ACC112 (cell line): ENCODE results near the gene CCDC24.

Experiments used
- H2AFZ ChIP-seq: fragments of 200-600 bp; sonication (generic); one replicate; pipeline ENCODE4 v1.6.0; 2017; ENCODE audit warnings: antibody characterized with exemption, low read length; ENCODE audit not compliant: unreplicated experiment
- H3K27ac ChIP-seq: fragments of 200-600 bp; sonication (generic); 2 replicates; pipeline ENCODE4 v1.5.1; 2014; ENCODE audit warnings: low read depth, mild to moderate bottlenecking, antibody characterized with exemption, low read length, moderate library complexity
- H3K27me3 ChIP-seq: fragments of 200-600 bp; sonication (generic); 2 replicates; pipeline ENCODE4 v1.6.1; 2014; ENCODE audit warnings: mild to moderate bottlenecking, antibody characterized with exemption, low read length, moderate library complexity, mixed read lengths; ENCODE audit not compliant: insufficient read depth
- H3K36me3 ChIP-seq: fragments of 200-600 bp; sonication (generic); 2 replicates; pipeline ENCODE4 v1.6.1; 2016; ENCODE audit warnings: mild to moderate bottlenecking, antibody characterized with exemption, low read length, moderate library complexity, mixed read lengths; ENCODE audit not compliant: insufficient read depth
- H3K4me1 ChIP-seq: fragments of 200-600 bp; sonication (generic); one replicate; pipeline ENCODE4 v1.6.1; 2016; ENCODE audit warnings: low read length, mixed read lengths; ENCODE audit not compliant: insufficient read depth, unreplicated experiment, control insufficient read depth
- H3K4me3 ChIP-seq: fragments of 200-600 bp; sonication (generic); 2 replicates; pipeline ENCODE4 v1.5.1; 2014; ENCODE audit warnings: mild to moderate bottlenecking, low read depth, low read length
- H3K79me2 ChIP-seq: fragments of 200-600 bp; sonication (generic); one replicate; pipeline ENCODE4 v1.6.0; 2016; ENCODE audit warnings: low read length; ENCODE audit not compliant: control insufficient read depth, unreplicated experiment, insufficient read depth

Gene CCDC24

DNA sequence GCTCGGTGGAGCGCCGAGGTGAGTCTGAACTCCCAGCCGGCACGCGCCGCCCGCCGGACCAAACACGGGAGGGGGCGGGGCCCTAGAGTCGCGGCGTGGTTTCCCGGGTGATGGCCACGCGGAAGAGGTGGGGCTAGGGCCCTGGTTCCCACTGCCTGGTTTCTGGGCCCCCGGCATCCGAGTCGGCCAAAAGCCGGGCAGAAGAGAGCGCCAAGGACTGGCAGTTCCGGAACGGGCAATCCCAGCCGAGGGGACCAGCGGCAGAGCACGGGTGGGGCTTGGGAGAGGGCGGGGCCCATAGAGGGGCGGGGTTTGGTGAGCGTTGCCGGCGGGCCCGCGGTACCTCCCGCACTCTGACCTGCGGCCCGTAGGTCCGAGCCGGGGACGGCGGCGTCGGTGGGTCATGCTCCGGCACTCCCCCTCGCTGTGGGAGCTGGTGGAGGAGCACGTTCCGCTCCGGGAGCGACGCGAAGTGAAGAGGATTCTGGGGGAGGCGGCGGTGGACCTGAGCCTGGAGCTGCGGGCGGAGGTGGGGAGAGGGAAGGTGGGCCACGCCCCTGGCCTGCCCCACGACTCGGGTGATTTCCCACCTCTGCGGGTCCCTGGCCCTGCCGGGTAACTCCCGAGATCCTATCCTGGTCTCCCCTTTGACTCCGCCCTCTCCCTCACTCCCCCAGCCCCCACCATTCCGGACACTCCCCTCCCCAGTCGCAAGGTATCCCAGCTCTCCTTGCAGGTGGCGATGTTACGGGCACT is at the start of gene CCDC24:
TSS of gene CCDC24 (plus strand) at position 124 of the 756 bp plus-strand sequence. CDS start at position 404, 280 bp downstream.
- H2AFZ ChIP-seq, result peak within 1 kb of the TSS; percentile 24

DNA sequence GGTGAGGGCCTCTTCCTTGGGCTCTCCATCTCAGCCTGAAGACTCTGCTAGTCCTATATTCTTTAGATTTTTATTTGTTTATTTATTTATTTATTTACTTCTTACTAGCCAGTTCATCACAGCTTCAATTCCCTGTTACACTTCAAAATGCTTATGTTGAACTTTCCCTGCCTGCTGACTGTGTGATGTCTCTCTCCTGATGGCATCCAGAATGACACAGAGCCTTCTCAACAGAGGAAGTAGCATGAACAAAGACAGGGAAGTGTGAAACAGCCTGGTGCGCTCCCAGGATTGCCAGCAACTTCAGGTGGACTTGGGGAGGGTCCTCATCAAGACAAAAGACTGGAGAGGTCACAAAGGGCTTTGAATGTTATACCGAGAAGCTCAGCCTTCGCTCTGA is 49.0 kb upstream of the CCDC24 start:
- Histone ChIP-seq H3K27ac (no peak overlapping the region), H3K36me3 (no peaks in the 10 kb centered on the region), H2AFZ (no peak overlapping the region), H3K4me1 (peaks cover 5% of the 10 kb centered on the region), H3K27me3 (no peaks in the 10 kb centered on the region), H3K4me3 (no peak overlapping the region), H3K79me2 (peaks cover 6% of the 10 kb centered on the region)

More for the DNA sequence above, at the start of gene CCDC24:
- Histone ChIP-seq H3K4me3 (peak within 1 kb of the TSS; percentile 80), H3K27ac (peak within 1 kb of the TSS; percentile 42; the same call in 1 of the 2 replicates), H3K27me3 (no peaks in the 10 kb centered on the region), H3K4me1 (peaks cover 7% of the 10 kb centered on the region), H3K79me2 (no peaks in the 10 kb centered on the region), H3K36me3 (no peaks in the 10 kb centered on the region)

DNA sequence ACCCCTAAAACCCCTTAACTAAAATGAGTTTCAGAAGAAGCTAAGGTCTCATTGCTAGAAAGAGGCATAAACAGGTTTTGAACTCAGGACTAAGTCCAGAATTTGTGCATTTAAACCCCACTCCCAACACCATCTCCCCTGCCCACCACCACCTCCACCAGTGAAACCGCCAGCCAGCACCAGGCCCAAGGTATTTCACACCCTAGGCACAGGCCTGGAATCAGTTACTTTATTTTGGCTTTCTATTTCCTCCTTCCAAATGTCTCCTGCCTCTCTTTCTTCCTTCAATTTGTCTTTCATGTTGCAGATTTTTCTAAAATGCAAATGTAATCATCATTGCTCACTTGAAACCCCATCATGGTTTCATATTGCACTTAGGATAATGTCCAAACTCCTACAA is 46.5 kb upstream of the CCDC24 start:
- Histone ChIP-seq H3K4me3 (no peak overlapping the region), H3K27me3 (no peaks in the 10 kb centered on the region), H3K27ac (no peak overlapping the region), H3K36me3 (no peaks in the 10 kb centered on the region; the same call in 1 of the 2 replicates), H3K79me2 (peaks cover 20% of the 10 kb centered on the region), H3K4me1 (peaks cover 15% of the 10 kb centered on the region), H2AFZ (no peak overlapping the region)

DNA sequence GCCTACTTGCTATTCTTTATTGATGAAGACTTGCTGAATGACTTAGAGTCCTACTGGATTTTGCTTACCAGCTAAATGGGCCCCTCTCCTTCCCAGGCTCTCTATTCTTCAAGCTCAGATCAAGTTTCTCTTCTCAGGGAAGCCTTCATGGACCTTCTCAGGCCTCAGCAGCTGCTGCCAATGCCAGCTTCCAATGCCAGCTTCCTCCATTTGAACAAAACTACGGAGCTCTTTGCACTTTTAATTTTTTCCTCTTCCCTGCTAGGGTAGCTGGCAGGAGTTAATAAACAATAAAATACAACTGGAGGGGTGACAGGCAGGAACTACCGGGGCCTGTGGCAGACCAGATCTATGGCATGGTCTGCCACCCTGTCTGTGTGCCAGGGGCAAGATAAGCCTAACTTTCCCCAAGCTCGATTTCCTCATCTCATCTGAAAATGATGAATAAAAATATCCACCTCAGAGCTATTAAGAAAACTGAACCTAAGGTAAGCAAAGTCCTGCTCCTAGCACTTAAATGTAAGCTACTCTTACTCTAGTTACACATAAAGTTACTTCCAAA is 45.6 kb upstream of the CCDC24 start:
- Histone ChIP-seq H3K27me3 (no peaks in the 10 kb centered on the region), H3K79me2 (peaks cover 20% of the 10 kb centered on the region), H3K36me3 (no peaks in the 10 kb centered on the region; the same call in 1 of the 2 replicates), H3K4me3 (peak overlapping the region; percentile 82), H2AFZ (peak overlapping the region; percentile 61), H3K27ac (no peak overlapping the region), H3K4me1 (peaks cover 15% of the 10 kb centered on the region)

DNA sequence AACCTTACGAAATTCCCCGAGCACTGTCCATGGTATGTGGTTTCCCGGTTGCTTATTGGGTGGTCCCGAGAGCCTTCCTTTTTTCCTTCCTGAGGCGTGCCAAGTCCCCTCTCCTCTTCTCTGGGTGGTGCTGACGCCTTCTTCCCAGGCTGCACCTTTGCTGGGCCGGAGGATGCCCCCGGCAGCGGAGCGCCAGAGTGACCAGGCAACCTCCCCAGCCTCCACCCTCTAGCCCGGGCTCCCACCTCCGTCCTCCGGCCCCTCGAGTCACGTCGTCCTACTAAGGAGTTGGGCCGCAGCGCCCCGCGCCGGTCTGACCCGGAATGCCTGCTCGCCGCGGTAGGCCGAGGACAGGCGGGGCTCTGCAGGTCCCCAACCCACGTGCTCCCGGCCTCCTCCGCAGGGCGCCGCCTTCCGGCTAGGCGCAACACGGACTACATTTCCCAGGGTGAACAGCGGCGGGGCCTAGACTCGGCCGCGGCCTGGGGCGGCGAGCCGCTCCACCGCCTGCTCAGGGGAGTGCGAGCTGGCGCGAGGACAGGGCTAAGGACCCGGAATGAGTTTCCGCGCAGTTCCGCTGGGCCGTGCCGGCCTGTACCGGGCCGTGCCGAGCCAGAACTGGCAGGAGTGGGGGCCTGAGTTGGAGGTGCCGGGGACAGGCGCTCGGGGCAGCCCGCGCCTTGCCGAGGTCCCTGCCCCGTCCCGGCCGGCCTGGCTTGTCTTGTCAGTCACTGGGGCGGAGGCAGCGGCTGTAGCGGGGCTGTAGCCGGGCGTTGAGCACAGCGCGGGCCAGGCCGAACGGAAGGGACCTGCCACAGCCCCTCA is 45.0 kb upstream of the CCDC24 start, which contains the start of gene IPO13:
TSS of gene IPO13 (plus strand) at position 715 of the 825 bp plus-strand sequence. CDS start 651 bp downstream, outside the sequence.
- peaks cover 19% of the 10 kb centered on the region for H3K4me1 ChIP-seq
- H3K4me3 ChIP-seq, result peak within 1 kb of the TSS; percentile 82
- H3K79me2 ChIP-seq, result peaks cover 25% of the 10 kb centered on the region
- no peaks in the 10 kb centered on the region for H3K27me3 ChIP-seq
- H3K27ac ChIP-seq, result peak within 1 kb of the TSS; percentile 86
- H2AFZ ChIP-seq, result peak within 1 kb of the TSS; percentile 61
- no peaks in the 10 kb centered on the region; the same call in 1 of the 2 replicates for H3K36me3 ChIP-seq

DNA sequence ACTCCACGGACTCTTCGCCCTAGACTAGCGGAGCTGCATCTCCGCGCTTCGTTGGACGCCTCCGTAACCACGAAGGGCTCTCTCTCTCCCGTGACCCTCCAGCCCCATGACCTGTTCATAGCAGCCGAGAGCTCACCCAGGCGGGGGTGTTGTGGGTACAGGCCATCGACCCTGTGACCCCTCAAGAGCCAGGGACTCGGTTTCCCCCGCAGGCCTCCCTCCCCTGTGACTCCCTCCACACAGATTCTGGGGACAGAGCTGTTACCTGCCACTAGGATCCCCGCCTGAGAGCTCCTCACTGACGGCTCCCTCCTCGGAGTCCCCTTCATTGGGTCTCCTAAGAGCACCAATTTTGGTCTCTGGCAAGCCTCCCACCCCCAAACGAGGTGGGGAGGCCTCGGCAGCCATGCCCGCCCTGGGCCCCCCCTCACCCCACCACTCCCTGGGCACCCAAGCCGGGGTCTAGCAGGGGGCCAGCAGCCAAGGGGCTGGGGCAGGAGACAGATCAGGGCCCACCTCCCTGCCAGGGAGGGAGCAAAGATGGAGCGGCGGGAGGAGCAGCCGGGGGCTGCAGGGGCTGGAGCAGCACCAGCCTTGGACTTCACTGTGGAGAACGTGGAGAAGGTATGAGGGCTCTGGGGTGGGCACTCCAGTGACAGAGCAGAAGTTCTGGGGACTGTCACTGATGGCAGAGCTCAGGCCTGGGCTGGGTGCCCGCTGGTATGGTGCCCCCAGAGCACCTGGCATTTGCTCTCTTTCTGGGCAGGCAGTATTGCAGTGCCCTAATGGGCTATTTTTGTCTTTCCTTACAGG is 44.1 kb upstream of the CCDC24 start:
- Histone ChIP-seq H3K79me2 (peaks cover 25% of the 10 kb centered on the region), H3K4me1 (peaks cover 23% of the 10 kb centered on the region), H3K36me3 (no peaks in the 10 kb centered on the region; the same call in 1 of the 2 replicates), H3K27ac (peak overlapping the region; percentile 86), H3K4me3 (peak overlapping the region; percentile 82), H2AFZ (peak overlapping the region; percentile 31), H3K27me3 (no peaks in the 10 kb centered on the region)

DNA sequence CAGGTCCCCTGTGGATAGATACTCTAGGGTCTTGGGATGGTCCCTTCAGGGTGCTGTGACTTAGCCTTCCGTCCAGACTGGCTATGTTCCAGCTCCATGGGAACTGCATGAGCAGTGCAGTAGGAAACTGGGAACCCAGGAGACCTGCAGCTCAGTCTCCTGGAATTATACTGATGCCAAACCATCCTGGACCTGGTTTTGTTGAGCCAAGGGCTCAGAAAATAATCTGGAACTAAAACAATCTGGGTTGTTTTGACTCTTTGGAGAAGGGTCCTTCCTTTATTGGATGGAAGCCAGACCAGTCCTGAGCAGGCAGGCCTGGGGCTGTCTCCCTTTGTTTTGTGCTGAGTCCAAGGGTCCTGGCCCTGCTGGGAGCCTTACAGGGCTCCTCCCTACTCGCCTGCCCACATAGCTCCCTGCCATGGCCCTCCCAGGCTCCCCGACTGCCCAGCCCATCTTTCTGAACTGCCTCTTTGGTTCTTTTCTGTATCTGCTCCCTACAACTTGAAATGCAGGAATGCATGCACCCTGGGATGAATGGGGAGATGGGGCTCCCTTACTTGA is 43.4 kb upstream of the CCDC24 start:
- peaks cover 23% of the 10 kb centered on the region for H3K4me1 ChIP-seq
- H3K36me3 ChIP-seq, result no peaks in the 10 kb centered on the region; the same call in 1 of the 2 replicates
- peak overlapping the region; percentile 82 for H3K4me3 ChIP-seq
- no peak overlapping the region for H3K27ac ChIP-seq
- H2AFZ ChIP-seq, result no peak overlapping the region
- H3K27me3 ChIP-seq, result no peaks in the 10 kb centered on the region
- peaks cover 27% of the 10 kb centered on the region for H3K79me2 ChIP-seq

DNA sequence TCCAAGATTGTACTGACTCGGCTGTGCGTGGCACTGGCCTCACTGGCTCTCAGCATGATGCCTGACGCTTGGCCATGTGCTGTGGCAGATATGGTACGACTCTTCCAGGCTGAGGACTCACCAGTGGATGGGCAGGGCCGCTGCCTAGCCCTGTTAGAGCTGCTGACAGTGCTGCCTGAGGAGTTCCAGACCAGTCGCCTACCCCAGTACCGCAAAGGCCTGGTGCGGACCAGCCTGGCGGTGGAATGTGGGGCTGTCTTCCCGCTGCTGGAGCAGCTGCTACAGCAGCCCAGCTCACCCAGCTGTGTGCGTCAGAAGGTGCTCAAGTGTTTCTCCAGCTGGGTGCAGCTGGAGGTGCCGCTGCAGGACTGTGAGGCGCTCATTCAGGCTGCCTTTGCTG is 41.7 kb upstream of the CCDC24 start:
- Histone ChIP-seq H3K4me1 (peaks cover 23% of the 10 kb centered on the region), H3K79me2 (peaks cover 27% of the 10 kb centered on the region), H3K4me3 (no peak overlapping the region), H3K36me3 (no peaks in the 10 kb centered on the region; the same call in 1 of the 2 replicates), H3K27me3 (no peaks in the 10 kb centered on the region), H3K27ac (no peak overlapping the region), H2AFZ (no peak overlapping the region)

DNA sequence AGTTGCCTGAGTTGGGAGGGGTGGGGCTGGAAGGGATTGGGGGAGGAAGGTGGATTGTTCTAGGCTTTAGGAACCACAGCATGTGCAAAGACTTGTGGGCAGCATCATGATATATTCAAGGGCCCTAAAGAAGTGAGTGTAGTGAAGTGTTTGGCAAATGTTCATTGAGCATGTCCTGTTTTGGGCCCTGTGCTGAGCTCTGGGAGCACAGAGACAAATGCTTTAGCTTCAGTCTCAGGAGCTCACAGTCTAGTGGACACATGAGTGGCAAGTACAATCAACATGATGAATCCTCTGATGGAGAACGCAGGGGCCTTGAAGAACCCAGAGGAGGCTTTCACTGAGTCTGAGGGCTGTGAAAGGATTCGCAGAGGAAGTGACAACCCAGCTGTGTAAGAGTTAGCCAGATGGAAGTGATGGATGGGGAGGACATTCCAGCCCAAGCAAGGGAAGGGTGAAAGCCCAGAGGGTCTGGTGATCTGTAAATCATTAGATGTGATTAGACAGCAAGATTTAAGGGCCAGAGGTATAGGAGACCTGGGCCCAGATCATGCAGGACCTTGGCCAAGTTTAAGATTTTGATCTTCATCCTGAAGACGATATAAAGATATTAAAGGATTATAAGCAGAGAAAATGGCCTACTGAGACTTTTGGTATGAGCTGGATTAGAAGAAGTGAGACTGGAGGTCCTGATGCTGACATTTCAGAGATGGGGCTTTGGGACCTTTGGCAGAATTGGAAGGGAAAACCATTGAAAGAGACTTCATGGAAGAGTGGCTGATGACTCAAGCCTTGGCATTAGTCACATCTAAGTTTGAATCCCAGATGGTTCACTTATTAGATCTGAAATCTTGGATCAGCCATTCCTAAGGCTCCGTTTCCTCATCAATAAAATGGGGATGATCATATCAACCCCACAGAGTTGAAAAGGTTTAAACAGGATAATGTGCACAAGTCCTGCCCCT is 40.1 kb upstream of the CCDC24 start:
- H3K27ac ChIP-seq, result no peak overlapping the region
- H3K79me2 ChIP-seq, result peaks cover 27% of the 10 kb centered on the region
- no peaks in the 10 kb centered on the region; the same call in 1 of the 2 replicates for H3K36me3 ChIP-seq
- H3K4me3 ChIP-seq, result no peak overlapping the region
- no peaks in the 10 kb centered on the region for H3K27me3 ChIP-seq
- H2AFZ ChIP-seq, result no peak overlapping the region
- H3K4me1 ChIP-seq, result peaks cover 18% of the 10 kb centered on the region
